ENCODE measurements around the gene SPAG6. TPM values are rescaled to one million over a fixed set of nuclear protein-coding genes. Genes with fewer than 3 reads are reported as not detected.
A peak's percentile ranks its signal among the peaks of the same experiment; 100 is the strongest.

SPAG6 gene
- total and polyA plus RNA-seq, 2 of the 8 experiments (the other 6 are each of a cell fraction or from before 2014, with no cell fraction given): 0.14 TPM; not detected in 1

- TF ChIP-seq SUZ12 (IDR thresholded peaks at IDR 0.05; ENCODE audit: low read length) (peak; percentile 85), POLR2AphosphoS5 (IDR thresholded peaks at IDR 0.05; ENCODE audit: low read depth, low read length) (no peak), YY1 (IDR thresholded peaks at IDR 0.05; ENCODE audit: low read depth, low read length) (peak; percentile 90), SIRT6 (IDR thresholded peaks at IDR 0.05; ENCODE audit: low read length) (no peak), EZH2 (IDR thresholded peaks at IDR 0.05; ENCODE audit: low read depth, low read length, severe bottlenecking) (peak; percentile 82), TEAD4 (IDR thresholded peaks at IDR 0.05; ENCODE audit: low read depth, low read length) (no peak), NANOG (IDR thresholded peaks at IDR 0.05; ENCODE audit: insufficient read depth, low read depth, low read length, poor library complexity, severe bottlenecking) (no peak), RXRA (IDR thresholded peaks at IDR 0.05; ENCODE audit: insufficient read depth, low read depth, low read length) (no peak), BRCA1 (IDR thresholded peaks at IDR 0.05; ENCODE audit: low read depth, low read length) (no peak), EGR1 (IDR thresholded peaks at IDR 0.05; ENCODE audit: borderline replicate concordance, low read depth, low read length) (no peak), KDM1A (IDR thresholded peaks at IDR 0.05; ENCODE audit: borderline replicate concordance, low read length) (no peak), HDAC6 (IDR thresholded peaks at IDR 0.05; ENCODE audit: low read depth, low read length) (no peak), JUND (IDR thresholded peaks at IDR 0.05; ENCODE audit: low read length) (no peak), CTCF (IDR thresholded peaks at IDR 0.05; ENCODE audit: control extremely low read depth in 1 of 3, insufficient read depth in 1 of 3, low read depth in 1 of 3, low read length in 3 of 3) (no peak), GABPA (IDR thresholded peaks at IDR 0.05; ENCODE audit: borderline replicate concordance, insufficient read depth, low read length) (no peak), RAD21 (IDR thresholded peaks at IDR 0.05 in 1 of 2, conservative IDR thresholded peaks at IDR 0.05 in 1 of 2; ENCODE audit: low read depth in 2 of 2, low read length in 2 of 2) (no peak; a peak in 1 of 4 replicates), TAF1 (IDR thresholded peaks at IDR 0.05; ENCODE audit: low read depth, low read length) (0 out of 2 replicates have a peak, but pooled peaks have one; percentile 3), CBX5 (IDR thresholded peaks at IDR 0.05; ENCODE audit: low read depth, low read length) (no peak), TAF7 (optimal IDR thresholded peaks at IDR 0.05; ENCODE audit: borderline replicate concordance, low read depth, low read length) (no peak)
Observed at GRCh38 chr10:22335173-22335933, 9.9 kb upstream of the SPAG6 start (continued).

Data from H1 (cell line).